ENCODE data around the gene ADAMTS20. TPM values are rescaled to one million over a fixed set of nuclear protein-coding genes. Genes with fewer than 3 reads are reported as not detected.

ADAMTS20 gene
- total RNA-seq, 1 experiment from 2014 or later: not detected

DNA sequence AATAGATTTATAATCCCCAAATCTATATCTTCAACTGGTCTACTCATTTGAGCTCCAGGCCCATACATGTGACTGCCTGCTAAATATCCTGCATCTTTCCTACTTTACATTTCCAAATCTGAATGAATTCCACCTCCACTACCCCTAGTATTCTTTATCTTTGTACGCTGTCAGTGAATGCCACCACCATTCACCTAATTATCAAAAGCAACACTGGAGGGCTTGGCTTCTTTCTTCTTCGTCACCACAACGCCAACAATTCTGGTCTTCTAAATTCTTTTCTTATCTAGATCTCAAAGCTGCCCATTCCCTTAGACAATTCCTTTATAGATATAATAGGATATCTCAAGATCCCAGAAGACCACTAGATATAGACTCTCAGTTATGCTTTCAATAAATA, 47.1 kb upstream of the ADAMTS20 start:
- in situ Hi-C loops (cut with HindIII; ENCODE audit: low pct_unique_long_range_greater_than_20kb, low sequenced_read_pairs) (no loop called here), intact Hi-C loops (cut with micrococcal nuclease; ENCODE audit: unreplicated experiment) (no loop called here)
- no peak overlapping the region for H3K4me3 ChIP-seq (ENCODE audit: low read depth in 2 of 2, low read length in 2 of 2)
- H3K27me3 ChIP-seq (ENCODE audit: control insufficient read depth, insufficient read depth, low read length): no peaks in the 10 kb centered on the region
- ATAC-seq (no peak), DNase-seq (ENCODE audit: low read depth, low spot score) (no peak)
- BruUV-seq (replicated peaks): no TSS peak
- no peaks in the 10 kb centered on the region for H3K36me3 ChIP-seq (ENCODE audit: control insufficient read depth, insufficient read depth, low read length)
- ChIA-PET POLR2A (no interaction called here), CTCF (no interaction called here)
- TF ChIP-seq, protein P1, sequence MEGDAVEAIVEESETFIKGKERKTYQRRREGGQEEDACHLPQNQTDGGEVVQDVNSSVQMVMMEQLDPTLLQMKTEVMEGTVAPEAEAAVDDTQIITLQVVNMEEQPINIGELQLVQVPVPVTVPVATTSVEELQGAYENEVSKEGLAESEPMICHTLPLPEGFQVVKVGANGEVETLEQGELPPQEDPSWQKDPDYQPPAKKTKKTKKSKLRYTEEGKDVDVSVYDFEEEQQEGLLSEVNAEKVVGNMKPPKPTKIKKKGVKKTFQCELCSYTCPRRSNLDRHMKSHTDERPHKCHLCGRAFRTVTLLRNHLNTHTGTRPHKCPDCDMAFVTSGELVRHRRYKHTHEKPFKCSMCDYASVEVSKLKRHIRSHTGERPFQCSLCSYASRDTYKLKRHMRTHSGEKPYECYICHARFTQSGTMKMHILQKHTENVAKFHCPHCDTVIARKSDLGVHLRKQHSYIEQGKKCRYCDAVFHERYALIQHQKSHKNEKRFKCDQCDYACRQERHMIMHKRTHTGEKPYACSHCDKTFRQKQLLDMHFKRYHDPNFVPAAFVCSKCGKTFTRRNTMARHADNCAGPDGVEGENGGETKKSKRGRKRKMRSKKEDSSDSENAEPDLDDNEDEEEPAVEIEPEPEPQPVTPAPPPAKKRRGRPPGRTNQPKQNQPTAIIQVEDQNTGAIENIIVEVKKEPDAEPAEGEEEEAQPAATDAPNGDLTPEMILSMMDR (IDR thresholded peaks at IDR 0.05): no peak
- no peak for TF ChIP-seq TCF7L2 (IDR thresholded peaks at IDR 0.05; ENCODE audit: low read depth, low read length)
- TF ChIP-seq, protein P2, sequence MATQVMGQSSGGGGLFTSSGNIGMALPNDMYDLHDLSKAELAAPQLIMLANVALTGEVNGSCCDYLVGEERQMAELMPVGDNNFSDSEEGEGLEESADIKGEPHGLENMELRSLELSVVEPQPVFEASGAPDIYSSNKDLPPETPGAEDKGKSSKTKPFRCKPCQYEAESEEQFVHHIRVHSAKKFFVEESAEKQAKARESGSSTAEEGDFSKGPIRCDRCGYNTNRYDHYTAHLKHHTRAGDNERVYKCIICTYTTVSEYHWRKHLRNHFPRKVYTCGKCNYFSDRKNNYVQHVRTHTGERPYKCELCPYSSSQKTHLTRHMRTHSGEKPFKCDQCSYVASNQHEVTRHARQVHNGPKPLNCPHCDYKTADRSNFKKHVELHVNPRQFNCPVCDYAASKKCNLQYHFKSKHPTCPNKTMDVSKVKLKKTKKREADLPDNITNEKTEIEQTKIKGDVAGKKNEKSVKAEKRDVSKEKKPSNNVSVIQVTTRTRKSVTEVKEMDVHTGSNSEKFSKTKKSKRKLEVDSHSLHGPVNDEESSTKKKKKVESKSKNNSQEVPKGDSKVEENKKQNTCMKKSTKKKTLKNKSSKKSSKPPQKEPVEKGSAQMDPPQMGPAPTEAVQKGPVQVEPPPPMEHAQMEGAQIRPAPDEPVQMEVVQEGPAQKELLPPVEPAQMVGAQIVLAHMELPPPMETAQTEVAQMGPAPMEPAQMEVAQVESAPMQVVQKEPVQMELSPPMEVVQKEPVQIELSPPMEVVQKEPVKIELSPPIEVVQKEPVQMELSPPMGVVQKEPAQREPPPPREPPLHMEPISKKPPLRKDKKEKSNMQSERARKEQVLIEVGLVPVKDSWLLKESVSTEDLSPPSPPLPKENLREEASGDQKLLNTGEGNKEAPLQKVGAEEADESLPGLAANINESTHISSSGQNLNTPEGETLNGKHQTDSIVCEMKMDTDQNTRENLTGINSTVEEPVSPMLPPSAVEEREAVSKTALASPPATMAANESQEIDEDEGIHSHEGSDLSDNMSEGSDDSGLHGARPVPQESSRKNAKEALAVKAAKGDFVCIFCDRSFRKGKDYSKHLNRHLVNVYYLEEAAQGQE (IDR thresholded peaks at IDR 0.05; ENCODE audit: insufficient read depth in 1 of 2, low read depth in 2 of 2, low read length in 1 of 2): no peak
- no peak overlapping the region for H3K27ac ChIP-seq (ENCODE audit: low read length)
- no peaks in the 10 kb centered on the region for H3K4me1 ChIP-seq (ENCODE audit: control insufficient read depth, insufficient read depth, low read length)
- no peaks in the 10 kb centered on the region for H3K9me3 ChIP-seq (ENCODE audit: control insufficient read depth, insufficient read depth, low read depth, low read length)

DNA sequence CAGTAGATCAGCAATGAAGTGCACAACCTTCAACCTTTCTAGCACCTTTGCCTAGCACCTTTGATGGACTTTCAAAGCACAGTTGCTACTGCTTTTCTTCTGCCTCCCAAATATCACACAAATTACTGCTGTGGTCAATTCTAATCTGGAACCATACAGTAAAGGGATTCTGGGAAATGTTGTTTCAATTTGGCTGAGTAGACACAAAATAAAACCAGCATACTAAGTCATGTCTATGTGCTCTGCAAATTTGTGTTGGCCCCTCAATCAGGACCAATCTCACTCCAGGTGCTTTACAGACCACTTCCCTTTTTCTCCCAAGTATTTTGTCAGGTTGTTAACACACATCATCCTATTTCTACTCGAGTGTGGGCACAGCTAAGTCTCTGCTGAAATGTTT, 38.3 kb upstream of the ADAMTS20 start:
- H3K4me1 ChIP-seq (ENCODE audit: control insufficient read depth, insufficient read depth, low read length): no peaks in the 10 kb centered on the region
- TF ChIP-seq POLR2AphosphoS5 (IDR thresholded peaks at IDR 0.05; ENCODE audit: low read depth, low read length) (no peak), TCF7L2 (IDR thresholded peaks at IDR 0.05; ENCODE audit: low read depth, low read length) (no peak)
- TF ChIP-seq, protein P2 (IDR thresholded peaks at IDR 0.05; ENCODE audit: insufficient read depth in 1 of 2, low read depth in 2 of 2, low read length in 1 of 2): no peak
- ATAC-seq (no peak), DNase-seq (ENCODE audit: low read depth, low spot score) (no peak)
- no peak overlapping the region for H3K4me3 ChIP-seq (ENCODE audit: low read depth in 2 of 2, low read length in 2 of 2)
- H3K9me3 ChIP-seq (ENCODE audit: control insufficient read depth, insufficient read depth, low read depth, low read length): no peaks in the 10 kb centered on the region
- no peaks in the 10 kb centered on the region for H3K36me3 ChIP-seq (ENCODE audit: control insufficient read depth, insufficient read depth, low read length)
- ChIA-PET POLR2A (no interaction called here), CTCF (no interaction called here)
- H3K27ac ChIP-seq (ENCODE audit: low read length): no peak overlapping the region
- in situ Hi-C loops (cut with HindIII; ENCODE audit: low pct_unique_long_range_greater_than_20kb, low sequenced_read_pairs) (no loop called here), intact Hi-C loops (cut with micrococcal nuclease; ENCODE audit: unreplicated experiment) (no loop called here)
- no TSS peak for BruUV-seq (replicated peaks)
- H3K27me3 ChIP-seq (ENCODE audit: control insufficient read depth, insufficient read depth, low read length): no peaks in the 10 kb centered on the region
